Activated B cell treated with CpG ODN at 0.5 μM for 24 hours (primary cell): ENCODE data around the gene FAM184A. TPM values are rescaled to one million over a fixed set of nuclear protein-coding genes. Genes with fewer than 3 reads are reported as not detected.
"Not testable (repeated sequence)": the region's sequence is repeated elsewhere in the genome, so short reads cannot be mapped to it uniquely, and the experiment has no call there.

Experiments
- ATAC-seq: fragments of 200-7000 bp; cut with Tn5 transposase; one replicate; pipeline ENCODE4 v1.10.0; 2021; ENCODE audit warnings: low read depth, mild to moderate bottlenecking, moderate library complexity
- CTCF ChIA-PET: fragments of 350-600 bp; sonication (Branson Sonifier 250); formaldehyde crosslinking; loops from one replicate; lab custom pipeline; 2021; ENCODE audit warnings: antibody characterized with exemption; lab: Charles Lee
- POLR2A ChIA-PET: fragments of 350-600 bp; sonication (Branson Sonifier 250); formaldehyde crosslinking; loops from one replicate; lab custom pipeline; 2021; ENCODE audit warnings: antibody characterized with exemption; lab: Charles Lee
- DNase-seq: peaks from one replicate; pipeline ENCODE4 v3.0.0; 2022
- H3K27ac Mint-ChIP-seq: one replicate; pipeline ENCODE4 v1.8.0; 2020; ENCODE audit warnings: mixed read lengths
- H3K27me3 Mint-ChIP-seq: one replicate; pipeline ENCODE4 v1.8.0; 2021; ENCODE audit warnings: mixed read lengths
- H3K36me3 Mint-ChIP-seq: one replicate; pipeline ENCODE4 v1.8.0; 2021; ENCODE audit warnings: low read depth, mixed read lengths
- H3K4me1 Mint-ChIP-seq: one replicate; pipeline ENCODE4 v1.8.0; 2021; ENCODE audit warnings: mixed read lengths
- H3K4me3 Mint-ChIP-seq: one replicate; pipeline ENCODE4 v1.8.0; 2020; ENCODE audit warnings: mild to moderate bottlenecking, mixed read lengths
- H3K9me3 Mint-ChIP-seq: one replicate; pipeline ENCODE4 v1.8.0; 2020; ENCODE audit warnings: mixed read lengths
- intact Hi-C: fragments of 100-400 bp; cut with micrococcal nuclease; formaldehyde crosslinking; loops from one replicate; pipeline ENCODE4 v1.15.1; 2024
- total RNA-seq: library from RNA; stranded (reverse); gene quantifications from 2 replicates; pipeline ENCODE4 v1.2.3, GENCODE V29; 2022
- TF ChIP-seq, protein P1 (sequence below): fragments of 200-600 bp; IDR thresholded peaks from one replicate; pipeline ENCODE4 v1.8.0; 2022; ENCODE audit warnings: antibody characterized with exemption, mild to moderate bottlenecking

Gene FAM184A
- total RNA-seq, 1 donor from 2014 or later: 1.1 TPM

DNA sequence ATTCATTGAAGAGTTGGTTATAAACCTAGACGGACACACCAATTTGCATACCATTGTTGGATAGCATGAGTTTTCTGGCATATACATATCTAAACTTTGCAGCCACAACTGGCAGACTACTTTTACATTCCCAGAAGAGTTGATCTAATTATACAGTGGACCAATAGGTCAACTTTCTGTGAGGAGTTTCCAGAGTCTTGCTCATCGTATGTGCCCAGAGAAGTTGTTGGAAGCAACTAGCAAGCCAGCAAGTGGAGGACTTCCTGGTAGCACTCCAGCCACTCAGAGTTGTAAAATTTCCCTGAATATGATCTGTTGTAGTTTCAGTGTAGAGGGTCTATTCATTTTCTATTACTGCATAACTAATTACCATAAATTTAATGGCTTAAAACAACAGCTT is 47.1 kb upstream of the FAM184A start:
- H3K9me3 Mint-ChIP-seq: no peaks in the 10 kb centered on the region
- TF ChIP-seq, protein P1, sequence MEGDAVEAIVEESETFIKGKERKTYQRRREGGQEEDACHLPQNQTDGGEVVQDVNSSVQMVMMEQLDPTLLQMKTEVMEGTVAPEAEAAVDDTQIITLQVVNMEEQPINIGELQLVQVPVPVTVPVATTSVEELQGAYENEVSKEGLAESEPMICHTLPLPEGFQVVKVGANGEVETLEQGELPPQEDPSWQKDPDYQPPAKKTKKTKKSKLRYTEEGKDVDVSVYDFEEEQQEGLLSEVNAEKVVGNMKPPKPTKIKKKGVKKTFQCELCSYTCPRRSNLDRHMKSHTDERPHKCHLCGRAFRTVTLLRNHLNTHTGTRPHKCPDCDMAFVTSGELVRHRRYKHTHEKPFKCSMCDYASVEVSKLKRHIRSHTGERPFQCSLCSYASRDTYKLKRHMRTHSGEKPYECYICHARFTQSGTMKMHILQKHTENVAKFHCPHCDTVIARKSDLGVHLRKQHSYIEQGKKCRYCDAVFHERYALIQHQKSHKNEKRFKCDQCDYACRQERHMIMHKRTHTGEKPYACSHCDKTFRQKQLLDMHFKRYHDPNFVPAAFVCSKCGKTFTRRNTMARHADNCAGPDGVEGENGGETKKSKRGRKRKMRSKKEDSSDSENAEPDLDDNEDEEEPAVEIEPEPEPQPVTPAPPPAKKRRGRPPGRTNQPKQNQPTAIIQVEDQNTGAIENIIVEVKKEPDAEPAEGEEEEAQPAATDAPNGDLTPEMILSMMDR: no peak
- intact Hi-C loops: no loop called here
- no peaks in the 10 kb centered on the region for H3K36me3 Mint-ChIP-seq
- H3K4me3 Mint-ChIP-seq: no peak overlapping the region
- no peaks in the 10 kb centered on the region for H3K4me1 Mint-ChIP-seq
- no peaks in the 10 kb centered on the region for H3K27me3 Mint-ChIP-seq
- ATAC-seq: no peak
- H3K27ac Mint-ChIP-seq: no peak overlapping the region
- ChIA-PET POLR2A (no interaction called here), CTCF (interaction anchor here (1.2 kb wide), 1 partner anchor 15 kb away, joined by 3 read pairs; no protein-coding TSS in a partner anchor)
- DNase-seq: no peak

DNA sequence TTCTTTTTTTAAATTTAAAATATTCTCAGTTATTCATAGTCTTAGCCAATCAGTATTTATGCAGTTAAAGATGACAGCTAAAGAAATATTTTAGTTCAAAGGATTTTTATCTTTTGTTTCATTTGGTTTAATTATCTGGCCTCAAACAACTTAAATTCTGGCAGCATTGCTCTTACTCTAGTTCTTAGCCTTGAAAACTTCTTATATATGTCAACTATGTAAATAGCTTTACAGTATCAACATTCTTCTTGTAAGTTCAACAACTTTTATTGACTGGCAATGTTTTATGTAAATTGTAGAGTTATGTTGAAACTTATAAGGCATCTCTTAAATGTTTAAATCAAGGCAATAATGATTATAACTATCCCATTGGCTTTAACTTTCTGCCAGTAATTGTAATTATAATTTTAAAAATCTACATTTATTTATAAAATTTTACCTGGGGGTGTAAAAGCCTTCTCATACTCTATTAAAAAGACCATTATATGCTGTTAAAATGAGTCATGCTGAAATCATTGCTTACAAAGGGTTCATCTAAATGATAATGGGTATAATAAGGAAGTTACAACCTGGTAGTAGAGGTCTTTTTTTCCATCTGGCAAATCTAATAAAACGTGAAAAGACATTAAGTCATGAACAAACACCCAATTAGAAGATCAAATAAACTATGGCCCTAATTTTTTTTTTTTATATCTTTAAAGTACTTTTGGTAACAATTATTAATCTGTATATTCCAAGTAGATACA is 45.8 kb upstream of the FAM184A start:
- TF ChIP-seq, protein P1: no peak
- ChIA-PET POLR2A (no interaction called here), CTCF (interaction anchor here (1.2 kb wide), 1 partner anchor 14 kb away, joined by 3 read pairs; no protein-coding TSS in a partner anchor)
- no peaks in the 10 kb centered on the region for H3K9me3 Mint-ChIP-seq
- H3K4me3 Mint-ChIP-seq: no peak overlapping the region
- no peaks in the 10 kb centered on the region for H3K4me1 Mint-ChIP-seq
- intact Hi-C loops: no loop called here
- H3K36me3 Mint-ChIP-seq: no peaks in the 10 kb centered on the region
- ATAC-seq (no peak), DNase-seq (no peak)
- no peaks in the 10 kb centered on the region for H3K27me3 Mint-ChIP-seq
- no peak overlapping the region for H3K27ac Mint-ChIP-seq

DNA sequence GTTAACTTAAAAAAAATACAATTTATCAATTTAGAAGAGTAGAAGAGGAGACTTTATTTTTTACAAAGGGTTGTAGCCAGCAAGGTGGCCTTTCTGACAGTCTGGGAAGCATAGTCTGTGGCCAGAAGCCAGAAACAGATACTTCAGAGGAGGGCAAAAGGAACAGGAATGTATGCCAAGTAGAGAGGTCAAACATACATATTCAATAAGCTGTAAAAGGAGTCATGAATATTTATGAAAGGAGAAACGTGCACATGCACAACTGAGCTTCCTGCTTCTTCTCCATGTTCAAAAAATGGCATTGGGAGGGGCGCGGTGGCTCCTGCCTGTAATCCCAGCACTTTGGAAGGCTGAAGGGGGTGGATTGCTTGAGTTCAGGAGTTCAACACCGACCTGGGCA is 43.9 kb upstream of the FAM184A start:
- CTCF ChIA-PET: no interaction called here
- H3K27ac Mint-ChIP-seq: no peak overlapping the region

DNA sequence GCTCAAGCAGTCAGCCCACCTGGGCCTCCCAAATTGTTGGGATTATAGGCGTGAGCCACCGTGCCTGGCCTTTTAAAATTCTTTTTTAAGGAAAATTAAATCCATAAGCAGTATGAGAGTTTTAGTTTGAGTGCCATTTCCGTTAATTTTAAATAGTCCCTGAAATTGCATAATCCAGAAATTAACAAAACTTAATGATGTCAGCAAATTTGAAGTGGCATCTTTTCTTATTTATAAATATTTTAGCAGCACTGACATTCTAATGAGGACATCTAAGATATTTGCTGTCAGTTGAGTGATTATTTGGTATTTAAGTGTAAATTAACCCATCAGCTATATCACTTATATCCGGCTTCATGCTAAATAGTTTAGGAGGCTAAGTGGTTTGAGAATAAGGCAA is 42.9 kb upstream of the FAM184A start:
- Mint-ChIP-seq H3K9me3 (no peaks in the 10 kb centered on the region), H3K4me3 (no peak overlapping the region), H3K27me3 (no peaks in the 10 kb centered on the region), H3K36me3 (no peaks in the 10 kb centered on the region), H3K27ac (no peak overlapping the region), H3K4me1 (no peaks in the 10 kb centered on the region)
- intact Hi-C loops: no loop called here
- TF ChIP-seq, protein P1: no peak
- CTCF ChIA-PET: no interaction called here
- POLR2A ChIA-PET: no interaction called here
- ATAC-seq: no peak
- DNase-seq: no peak

More for the DNA sequence above, 43.9 kb upstream of the FAM184A start:
- POLR2A ChIA-PET: no interaction called here
- intact Hi-C loops: no loop called here
- no peaks in the 10 kb centered on the region for H3K27me3 Mint-ChIP-seq
- H3K4me1 Mint-ChIP-seq: no peaks in the 10 kb centered on the region
- H3K36me3 Mint-ChIP-seq: no peaks in the 10 kb centered on the region
- TF ChIP-seq, protein P1: no peak
- H3K4me3 Mint-ChIP-seq: no peak overlapping the region
- DNase-seq (no peak), ATAC-seq (no peak)
- H3K9me3 Mint-ChIP-seq: no peaks in the 10 kb centered on the region

DNA sequence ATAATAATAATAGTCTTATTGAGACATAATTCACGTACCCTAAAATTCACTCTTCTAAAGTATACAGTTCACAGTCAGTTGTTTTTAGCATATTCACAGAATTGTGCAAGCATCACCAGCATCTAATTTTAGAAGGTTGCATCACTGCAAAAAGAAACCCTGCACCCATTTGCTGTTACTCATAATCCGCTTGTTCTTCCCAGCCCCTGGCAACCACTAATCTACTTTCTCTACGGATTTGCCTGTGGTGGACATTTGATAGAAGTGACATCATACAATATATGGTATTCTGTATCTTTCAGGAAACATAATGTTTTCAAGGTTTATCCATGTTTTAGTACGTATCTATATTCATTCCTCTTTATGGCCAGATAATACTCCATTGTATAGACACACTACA is 41.5 kb upstream of the FAM184A start:
- Mint-ChIP-seq H3K36me3 (no peaks in the 10 kb centered on the region), H3K4me3 (no peak overlapping the region), H3K4me1 (no peaks in the 10 kb centered on the region), H3K27me3 (no peaks in the 10 kb centered on the region), H3K27ac (no peak overlapping the region), H3K9me3 (no peaks in the 10 kb centered on the region)
- ATAC-seq: no peak
- no peak for DNase-seq
- CTCF ChIA-PET: no interaction called here
- TF ChIP-seq, protein P1: no peak
- intact Hi-C loops: no loop called here
- POLR2A ChIA-PET: no interaction called here

DNA sequence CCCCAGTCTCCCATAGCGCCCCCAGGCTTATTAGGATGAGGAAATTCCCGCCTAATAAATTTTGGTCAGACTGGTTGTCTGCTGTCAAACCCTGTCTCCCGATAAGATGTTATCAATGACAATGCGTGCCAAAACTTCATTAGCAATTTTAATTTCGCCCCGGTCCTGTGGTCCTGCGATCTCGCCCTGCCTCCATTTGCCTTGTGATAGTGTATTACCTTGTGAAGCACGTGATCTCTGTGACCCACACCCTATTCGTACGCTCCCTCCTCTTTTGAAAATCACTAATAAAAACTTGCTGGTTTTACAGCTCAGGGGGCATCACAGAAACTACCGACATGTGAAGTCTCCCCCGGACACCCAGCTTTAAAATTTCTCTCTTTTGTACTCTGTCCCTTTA is 40.6 kb upstream of the FAM184A start:
- H3K4me1 Mint-ChIP-seq, H3K27me3 Mint-ChIP-seq, H3K36me3 Mint-ChIP-seq, H3K4me3 Mint-ChIP-seq, POLR2A ChIA-PET, H3K27ac Mint-ChIP-seq, ATAC-seq, CTCF ChIA-PET, H3K9me3 Mint-ChIP-seq, intact Hi-C loops, DNase-seq: not testable (repeated sequence)
